ENCODE results near the gene CREBRF. TPM values are rescaled to one million over a fixed set of nuclear protein-coding genes. Genes with fewer than 3 reads are reported as not detected.

Gene CREBRF
- total and polyA plus RNA-seq, 2 experiments from 2014 or later = 2.0 to 3.5 TPM

DNA sequence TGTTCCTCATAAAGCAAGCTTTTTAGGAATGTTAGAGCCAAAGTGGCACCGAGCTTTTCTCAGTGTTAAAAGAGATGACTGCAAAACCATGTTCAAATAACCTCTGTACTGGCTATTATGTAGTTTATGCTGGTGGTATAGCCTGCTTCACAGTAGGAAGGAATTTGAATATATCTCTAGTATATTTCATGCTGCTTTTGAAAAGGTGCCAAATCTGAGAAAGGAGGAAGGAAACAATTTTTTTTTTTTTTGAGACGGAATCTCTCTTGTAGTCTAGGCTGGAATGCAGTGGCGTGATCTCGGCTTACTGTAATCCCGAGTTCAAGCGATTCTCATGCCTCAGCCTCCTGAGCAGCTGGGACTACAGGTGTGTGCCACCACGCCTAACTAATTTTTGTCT, 13.5 kb downstream of the CREBRF start (continued):
- no peak for TF ChIP-seq ZNF331 (CRISPR knock-in tag; IDR thresholded peaks at IDR 0.05; ENCODE audit: low read depth)
- no peak for TF ChIP-seq CREB1 (CRISPR knock-in tag; IDR thresholded peaks at IDR 0.05; ENCODE audit: low read depth)

DNA sequence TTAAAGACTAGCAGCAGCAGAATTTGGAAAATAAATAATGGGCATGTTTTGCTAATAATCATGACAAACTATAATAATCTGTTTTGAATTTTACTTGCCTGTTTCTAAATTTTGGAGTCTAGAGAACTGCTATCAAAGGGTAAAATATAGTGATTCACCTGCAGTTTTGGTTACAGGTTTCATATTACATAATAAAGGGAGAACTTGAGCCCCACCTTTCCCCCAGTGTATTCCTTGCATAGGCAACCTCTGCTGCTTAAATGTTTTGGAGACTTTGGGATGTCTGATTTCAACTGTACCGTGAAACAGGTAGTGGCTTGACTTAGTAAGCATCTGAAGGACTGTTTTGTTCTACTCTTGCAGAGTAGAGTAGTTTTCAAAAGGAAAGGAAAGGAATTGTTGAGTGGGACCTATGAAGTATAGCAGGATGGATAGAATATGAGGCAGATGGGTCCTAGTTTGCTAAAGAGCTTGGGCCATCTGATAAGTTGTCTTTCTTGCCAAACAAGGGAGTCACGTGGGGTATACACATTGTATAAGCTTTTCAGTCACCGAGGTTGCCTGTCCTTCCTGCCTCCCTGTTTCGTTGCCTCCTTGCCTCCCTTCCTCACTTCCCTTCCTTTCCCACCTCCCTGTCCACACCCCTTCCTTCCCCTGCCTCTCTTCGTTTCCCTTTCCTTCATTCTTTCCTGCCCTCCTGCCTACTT, 19.1 kb downstream of the CREBRF start:
- Mint-ChIP-seq H3K4me3 (no peak overlapping the region), H3K4me1 (no peaks in the 10 kb centered on the region), H3K36me3 (ENCODE audit: low read depth) (no peaks in the 10 kb centered on the region), H3K27me3 (ENCODE audit: insufficient read depth, low read depth, poor library complexity) (no peaks in the 10 kb centered on the region), H3K9me3 (no peaks in the 10 kb centered on the region), H3K27ac (no peak overlapping the region)
- H3K4me3 ChIP-seq = no peak overlapping the region
- H2AFZ ChIP-seq = no peak overlapping the region
- no peaks in the 10 kb centered on the region for H3K4me1 ChIP-seq (ENCODE audit: insufficient read depth)
- no peaks in the 10 kb centered on the region for H3K79me2 ChIP-seq (replicated peaks; ENCODE audit: insufficient read depth)
- no peak overlapping the region for H3K4me2 ChIP-seq
- H3K36me3 ChIP-seq (ENCODE audit: insufficient read depth) = no peaks in the 10 kb centered on the region
- H3F3A ChIP-seq (replicated peaks; ENCODE audit: low read depth) = no peaks in the 10 kb centered on the region
- no peaks in the 10 kb centered on the region for H4K20me1 ChIP-seq (replicated peaks; ENCODE audit: insufficient read depth)
- H3K27me3 ChIP-seq (ENCODE audit: insufficient read depth) = no peaks in the 10 kb centered on the region
- H3K27ac ChIP-seq (ENCODE audit: low read depth) = no peak overlapping the region
- H3K9me2 ChIP-seq (ENCODE audit: insufficient read depth) = no peaks in the 10 kb centered on the region
- DNase-seq (ENCODE audit: low spot score) (no peak), ATAC-seq (no peak)
- no peak for TF ChIP-seq CREB1 (CRISPR knock-in tag; IDR thresholded peaks at IDR 0.05; ENCODE audit: low read depth)
- no peak for TF ChIP-seq POLR2AphosphoS5 (IDR thresholded peaks at IDR 0.05; ENCODE audit: low read depth)
- TF ChIP-seq JUNB (IDR thresholded peaks at IDR 0.05; ENCODE audit: unreplicated experiment) = no peak
- TF ChIP-seq ZNF114 (CRISPR knock-in tag; IDR thresholded peaks at IDR 0.05) = no peak
- TF ChIP-seq, protein P1, sequence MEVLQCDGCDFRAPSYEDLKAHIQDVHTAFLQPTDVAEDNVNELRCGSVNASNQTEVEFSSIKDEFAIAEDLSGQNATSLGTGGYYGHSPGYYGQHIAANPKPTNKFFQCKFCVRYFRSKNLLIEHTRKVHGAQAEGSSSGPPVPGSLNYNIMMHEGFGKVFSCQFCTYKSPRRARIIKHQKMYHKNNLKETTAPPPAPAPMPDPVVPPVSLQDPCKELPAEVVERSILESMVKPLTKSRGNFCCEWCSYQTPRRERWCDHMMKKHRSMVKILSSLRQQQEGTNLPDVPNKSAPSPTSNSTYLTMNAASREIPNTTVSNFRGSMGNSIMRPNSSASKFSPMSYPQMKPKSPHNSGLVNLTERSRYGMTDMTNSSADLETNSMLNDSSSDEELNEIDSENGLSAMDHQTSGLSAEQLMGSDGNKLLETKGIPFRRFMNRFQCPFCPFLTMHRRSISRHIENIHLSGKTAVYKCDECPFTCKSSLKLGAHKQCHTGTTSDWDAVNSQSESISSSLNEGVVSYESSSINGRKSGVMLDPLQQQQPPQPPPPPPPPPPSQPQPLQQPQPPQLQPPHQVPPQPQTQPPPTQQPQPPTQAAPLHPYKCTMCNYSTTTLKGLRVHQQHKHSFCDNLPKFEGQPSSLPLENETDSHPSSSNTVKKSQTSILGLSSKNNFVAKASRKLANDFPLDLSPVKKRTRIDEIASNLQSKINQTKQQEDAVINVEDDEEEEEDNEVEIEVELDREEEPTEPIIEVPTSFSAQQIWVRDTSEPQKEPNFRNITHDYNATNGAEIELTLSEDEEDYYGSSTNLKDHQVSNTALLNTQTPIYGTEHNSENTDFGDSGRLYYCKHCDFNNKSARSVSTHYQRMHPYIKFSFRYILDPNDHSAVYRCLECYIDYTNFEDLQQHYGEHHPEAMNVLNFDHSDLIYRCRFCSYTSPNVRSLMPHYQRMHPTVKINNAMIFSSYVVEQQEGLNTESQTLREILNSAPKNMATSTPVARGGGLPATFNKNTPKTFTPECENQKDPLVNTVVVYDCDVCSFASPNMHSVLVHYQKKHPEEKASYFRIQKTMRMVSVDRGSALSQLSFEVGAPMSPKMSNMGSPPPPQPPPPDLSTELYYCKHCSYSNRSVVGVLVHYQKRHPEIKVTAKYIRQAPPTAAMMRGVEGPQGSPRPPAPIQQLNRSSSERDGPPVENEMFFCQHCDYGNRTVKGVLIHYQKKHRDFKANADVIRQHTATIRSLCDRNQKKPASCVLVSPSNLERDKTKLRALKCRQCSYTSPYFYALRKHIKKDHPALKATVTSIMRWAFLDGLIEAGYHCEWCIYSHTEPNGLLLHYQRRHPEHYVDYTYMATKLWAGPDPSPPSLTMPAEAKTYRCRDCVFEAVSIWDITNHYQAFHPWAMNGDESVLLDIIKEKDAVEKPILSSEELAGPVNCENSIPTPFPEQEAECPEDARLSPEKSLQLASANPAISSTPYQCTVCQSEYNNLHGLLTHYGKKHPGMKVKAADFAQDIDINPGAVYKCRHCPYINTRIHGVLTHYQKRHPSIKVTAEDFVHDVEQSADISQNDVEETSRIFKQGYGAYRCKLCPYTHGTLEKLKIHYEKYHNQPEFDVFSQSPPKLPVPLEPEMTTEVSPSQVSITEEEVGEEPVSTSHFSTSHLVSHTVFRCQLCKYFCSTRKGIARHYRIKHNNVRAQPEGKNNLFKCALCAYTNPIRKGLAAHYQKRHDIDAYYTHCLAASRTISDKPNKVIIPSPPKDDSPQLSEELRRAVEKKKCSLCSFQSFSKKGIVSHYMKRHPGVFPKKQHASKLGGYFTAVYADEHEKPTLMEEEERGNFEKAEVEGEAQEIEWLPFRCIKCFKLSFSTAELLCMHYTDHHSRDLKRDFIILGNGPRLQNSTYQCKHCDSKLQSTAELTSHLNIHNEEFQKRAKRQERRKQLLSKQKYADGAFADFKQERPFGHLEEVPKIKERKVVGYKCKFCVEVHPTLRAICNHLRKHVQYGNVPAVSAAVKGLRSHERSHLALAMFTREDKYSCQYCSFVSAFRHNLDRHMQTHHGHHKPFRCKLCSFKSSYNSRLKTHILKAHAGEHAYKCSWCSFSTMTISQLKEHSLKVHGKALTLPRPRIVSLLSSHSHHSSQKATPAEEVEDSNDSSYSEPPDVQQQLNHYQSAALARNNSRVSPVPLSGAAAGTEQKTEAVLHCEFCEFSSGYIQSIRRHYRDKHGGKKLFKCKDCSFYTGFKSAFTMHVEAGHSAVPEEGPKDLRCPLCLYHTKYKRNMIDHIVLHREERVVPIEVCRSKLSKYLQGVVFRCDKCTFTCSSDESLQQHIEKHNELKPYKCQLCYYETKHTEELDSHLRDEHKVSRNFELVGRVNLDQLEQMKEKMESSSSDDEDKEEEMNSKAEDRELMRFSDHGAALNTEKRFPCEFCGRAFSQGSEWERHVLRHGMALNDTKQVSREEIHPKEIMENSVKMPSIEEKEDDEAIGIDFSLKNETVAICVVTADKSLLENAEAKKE (CRISPR knock-in tag; IDR thresholded peaks at IDR 0.05) = no peak
- no peak for TF ChIP-seq NANOG (IDR thresholded peaks at IDR 0.05; ENCODE audit: borderline replicate concordance)
- no peak for TF ChIP-seq ZNF331 (CRISPR knock-in tag; IDR thresholded peaks at IDR 0.05; ENCODE audit: low read depth)
- TF ChIP-seq, protein P2, sequence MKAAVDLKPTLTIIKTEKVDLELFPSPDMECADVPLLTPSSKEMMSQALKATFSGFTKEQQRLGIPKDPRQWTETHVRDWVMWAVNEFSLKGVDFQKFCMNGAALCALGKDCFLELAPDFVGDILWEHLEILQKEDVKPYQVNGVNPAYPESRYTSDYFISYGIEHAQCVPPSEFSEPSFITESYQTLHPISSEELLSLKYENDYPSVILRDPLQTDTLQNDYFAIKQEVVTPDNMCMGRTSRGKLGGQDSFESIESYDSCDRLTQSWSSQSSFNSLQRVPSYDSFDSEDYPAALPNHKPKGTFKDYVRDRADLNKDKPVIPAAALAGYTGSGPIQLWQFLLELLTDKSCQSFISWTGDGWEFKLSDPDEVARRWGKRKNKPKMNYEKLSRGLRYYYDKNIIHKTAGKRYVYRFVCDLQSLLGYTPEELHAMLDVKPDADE (IDR thresholded peaks at IDR 0.05) = no peak
- TF ChIP-seq, protein P3, sequence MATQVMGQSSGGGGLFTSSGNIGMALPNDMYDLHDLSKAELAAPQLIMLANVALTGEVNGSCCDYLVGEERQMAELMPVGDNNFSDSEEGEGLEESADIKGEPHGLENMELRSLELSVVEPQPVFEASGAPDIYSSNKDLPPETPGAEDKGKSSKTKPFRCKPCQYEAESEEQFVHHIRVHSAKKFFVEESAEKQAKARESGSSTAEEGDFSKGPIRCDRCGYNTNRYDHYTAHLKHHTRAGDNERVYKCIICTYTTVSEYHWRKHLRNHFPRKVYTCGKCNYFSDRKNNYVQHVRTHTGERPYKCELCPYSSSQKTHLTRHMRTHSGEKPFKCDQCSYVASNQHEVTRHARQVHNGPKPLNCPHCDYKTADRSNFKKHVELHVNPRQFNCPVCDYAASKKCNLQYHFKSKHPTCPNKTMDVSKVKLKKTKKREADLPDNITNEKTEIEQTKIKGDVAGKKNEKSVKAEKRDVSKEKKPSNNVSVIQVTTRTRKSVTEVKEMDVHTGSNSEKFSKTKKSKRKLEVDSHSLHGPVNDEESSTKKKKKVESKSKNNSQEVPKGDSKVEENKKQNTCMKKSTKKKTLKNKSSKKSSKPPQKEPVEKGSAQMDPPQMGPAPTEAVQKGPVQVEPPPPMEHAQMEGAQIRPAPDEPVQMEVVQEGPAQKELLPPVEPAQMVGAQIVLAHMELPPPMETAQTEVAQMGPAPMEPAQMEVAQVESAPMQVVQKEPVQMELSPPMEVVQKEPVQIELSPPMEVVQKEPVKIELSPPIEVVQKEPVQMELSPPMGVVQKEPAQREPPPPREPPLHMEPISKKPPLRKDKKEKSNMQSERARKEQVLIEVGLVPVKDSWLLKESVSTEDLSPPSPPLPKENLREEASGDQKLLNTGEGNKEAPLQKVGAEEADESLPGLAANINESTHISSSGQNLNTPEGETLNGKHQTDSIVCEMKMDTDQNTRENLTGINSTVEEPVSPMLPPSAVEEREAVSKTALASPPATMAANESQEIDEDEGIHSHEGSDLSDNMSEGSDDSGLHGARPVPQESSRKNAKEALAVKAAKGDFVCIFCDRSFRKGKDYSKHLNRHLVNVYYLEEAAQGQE (IDR thresholded peaks at IDR 0.05; ENCODE audit: unreplicated experiment) = no peak
- no peak for TF ChIP-seq EZH2 (IDR thresholded peaks at IDR 0.05; ENCODE audit: low read depth, unreplicated experiment)
- no peak for TF ChIP-seq STAT1 (IDR thresholded peaks at IDR 0.05; ENCODE audit: unreplicated experiment)
